Measurements from ENCODE around the gene MBNL1.

DNA sequence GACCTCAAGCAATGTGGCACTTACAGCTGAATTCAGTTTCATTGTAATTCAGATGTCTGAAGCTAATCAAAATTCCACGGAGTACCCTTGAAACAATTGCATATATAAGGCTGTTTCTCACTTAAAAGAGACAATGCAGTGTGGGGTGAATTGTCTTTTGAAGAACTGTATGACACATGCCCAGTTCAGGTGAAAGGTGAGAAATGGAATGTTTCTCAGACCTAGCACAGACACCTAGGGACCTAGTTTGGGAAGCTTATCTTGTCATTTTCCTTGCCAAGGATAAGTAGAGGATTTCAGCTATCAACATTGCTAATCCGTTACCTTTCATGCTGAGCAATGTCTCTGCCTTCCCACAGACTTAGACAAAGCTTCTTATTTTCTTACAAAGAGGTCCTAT lies 36.3 kb downstream of the MBNL1 start:
- TF ChIP-seq CTCF (IDR thresholded peaks at IDR 0.05 in 2 of 3, conservative IDR thresholded peaks at IDR 0.05 in 1 of 3; ENCODE audit: borderline replicate concordance in 1 of 3, insufficient read depth in 1 of 3, low read depth in 2 of 3, low read length in 2 of 3) (no peak), POLR2AphosphoS5 (IDR thresholded peaks at IDR 0.05; ENCODE audit: low read depth, low read length) (no peak), ELF1 (IDR thresholded peaks at IDR 0.05; ENCODE audit: borderline replicate concordance, low read depth) (no peak)
